ENCODE data around the gene TTC23L.

DNA sequence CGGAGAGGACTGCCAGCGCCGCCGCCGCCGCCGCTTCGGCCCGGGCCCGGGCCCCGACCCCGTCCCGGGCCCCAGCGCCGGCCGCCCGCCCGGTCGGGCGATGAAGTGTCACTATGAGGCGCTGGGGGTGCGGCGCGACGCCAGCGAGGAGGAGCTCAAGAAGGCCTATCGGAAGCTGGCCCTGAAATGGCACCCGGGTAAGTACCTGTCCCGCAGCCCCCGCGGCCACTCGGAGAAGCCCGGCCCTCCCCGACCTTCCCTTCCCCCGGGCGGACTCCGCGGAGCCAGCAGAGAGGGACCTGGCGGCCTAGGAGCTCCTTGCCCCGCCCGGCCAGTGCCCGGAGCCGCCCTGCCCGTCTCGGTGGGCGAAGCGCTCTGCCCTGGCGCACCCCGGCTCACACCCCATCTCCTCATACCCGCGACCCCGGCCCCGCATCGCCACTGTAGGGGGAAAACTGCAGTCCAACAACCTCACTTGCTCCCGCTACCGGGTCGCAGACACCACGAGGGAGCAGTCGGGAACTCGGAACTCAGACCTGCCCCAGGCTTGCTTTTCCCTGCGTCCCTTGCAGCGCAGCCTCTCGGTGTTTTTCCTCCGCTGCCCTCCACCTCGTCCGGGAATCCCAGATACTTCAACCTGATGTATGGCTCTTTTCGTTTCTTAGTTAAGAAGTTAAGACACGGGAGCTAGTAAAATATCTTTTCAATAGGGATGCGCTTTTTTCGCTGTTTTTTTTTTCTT lies 90.9 kb downstream of the TTC23L start:
- TF ChIP-seq, protein P1, sequence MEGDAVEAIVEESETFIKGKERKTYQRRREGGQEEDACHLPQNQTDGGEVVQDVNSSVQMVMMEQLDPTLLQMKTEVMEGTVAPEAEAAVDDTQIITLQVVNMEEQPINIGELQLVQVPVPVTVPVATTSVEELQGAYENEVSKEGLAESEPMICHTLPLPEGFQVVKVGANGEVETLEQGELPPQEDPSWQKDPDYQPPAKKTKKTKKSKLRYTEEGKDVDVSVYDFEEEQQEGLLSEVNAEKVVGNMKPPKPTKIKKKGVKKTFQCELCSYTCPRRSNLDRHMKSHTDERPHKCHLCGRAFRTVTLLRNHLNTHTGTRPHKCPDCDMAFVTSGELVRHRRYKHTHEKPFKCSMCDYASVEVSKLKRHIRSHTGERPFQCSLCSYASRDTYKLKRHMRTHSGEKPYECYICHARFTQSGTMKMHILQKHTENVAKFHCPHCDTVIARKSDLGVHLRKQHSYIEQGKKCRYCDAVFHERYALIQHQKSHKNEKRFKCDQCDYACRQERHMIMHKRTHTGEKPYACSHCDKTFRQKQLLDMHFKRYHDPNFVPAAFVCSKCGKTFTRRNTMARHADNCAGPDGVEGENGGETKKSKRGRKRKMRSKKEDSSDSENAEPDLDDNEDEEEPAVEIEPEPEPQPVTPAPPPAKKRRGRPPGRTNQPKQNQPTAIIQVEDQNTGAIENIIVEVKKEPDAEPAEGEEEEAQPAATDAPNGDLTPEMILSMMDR (IDR thresholded peaks at IDR 0.05), result no peak
- no peak for TF ChIP-seq POLR2A (IDR thresholded peaks at IDR 0.05)

All from lower leg skin (tissue), 3 donors.